ENCODE data around the gene RYR2. TPM values are rescaled to one million over a fixed set of nuclear protein-coding genes. Genes with fewer than 3 reads are reported as not detected.
"Not testable (repeated sequence)": the region's sequence is repeated elsewhere in the genome, so short reads cannot be mapped to it uniquely, and the experiment has no call there.

The RYR2 gene
- total and polyA plus RNA-seq, 7 experiments from 2014 or later: 0.05 TPM; not detected in 6

DNA sequence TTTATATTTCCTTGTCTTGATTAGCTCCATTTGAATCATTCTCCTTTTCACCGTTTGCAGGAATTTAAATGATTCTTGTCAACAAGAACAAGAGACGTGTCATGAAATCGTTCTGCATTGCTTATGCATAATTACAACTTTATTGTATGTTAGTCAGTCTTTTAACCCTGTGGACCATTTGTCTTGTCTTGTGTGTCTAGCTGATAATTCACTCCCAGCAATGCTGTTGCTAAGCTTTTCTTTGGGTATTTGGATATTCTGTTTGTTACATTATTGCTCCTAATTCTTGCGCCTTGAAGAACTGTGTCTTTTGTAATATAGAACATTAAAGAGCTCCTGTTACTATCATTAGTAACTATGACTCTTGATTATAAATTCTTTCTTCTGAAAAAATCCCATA lies 311.9 kb downstream of the RYR2 start:
- intact Hi-C loops (cut with micrococcal nuclease): no loop called here
- DNase-seq (no peak), ATAC-seq (no peak)
- no peaks in the 10 kb centered on the region for H3K36me3 ChIP-seq (ENCODE audit: control insufficient read depth in 2 of 3, insufficient read depth in 3 of 3, low read length in 3 of 3)
- H3K36me3 Mint-ChIP-seq: no peaks in the 10 kb centered on the region
- H3K4me1 ChIP-seq (ENCODE audit: control insufficient read depth in 2 of 2, insufficient read depth in 2 of 2, low read length in 2 of 2): no peaks in the 10 kb centered on the region
- H3K4me3 Mint-ChIP-seq: no peak overlapping the region
- no peaks in the 10 kb centered on the region for H3K9me3 Mint-ChIP-seq
- H3K4me1 Mint-ChIP-seq: no peaks in the 10 kb centered on the region
- H3K27me3 Mint-ChIP-seq: peaks cover 0 to 5% (median 0%) of the 10 kb centered on the region in 5 donors
- ChIA-PET POLR2A (no interaction called here), CTCF (no interaction called here)
- no peak overlapping the region for H3K4me3 ChIP-seq (ENCODE audit: low read length)
- no peak overlapping the region for H3K27ac Mint-ChIP-seq
- H3K27me3 ChIP-seq (ENCODE audit: control insufficient read depth in 2 of 2, insufficient read depth in 2 of 2, low read length in 2 of 2): no peaks in the 10 kb centered on the region
- no peak overlapping the region for H3K27ac ChIP-seq (ENCODE audit: low read depth, low read length)
- no peaks in the 10 kb centered on the region for H3K9me3 ChIP-seq (ENCODE audit: control insufficient read depth in 2 of 3, low read length in 3 of 3)

DNA sequence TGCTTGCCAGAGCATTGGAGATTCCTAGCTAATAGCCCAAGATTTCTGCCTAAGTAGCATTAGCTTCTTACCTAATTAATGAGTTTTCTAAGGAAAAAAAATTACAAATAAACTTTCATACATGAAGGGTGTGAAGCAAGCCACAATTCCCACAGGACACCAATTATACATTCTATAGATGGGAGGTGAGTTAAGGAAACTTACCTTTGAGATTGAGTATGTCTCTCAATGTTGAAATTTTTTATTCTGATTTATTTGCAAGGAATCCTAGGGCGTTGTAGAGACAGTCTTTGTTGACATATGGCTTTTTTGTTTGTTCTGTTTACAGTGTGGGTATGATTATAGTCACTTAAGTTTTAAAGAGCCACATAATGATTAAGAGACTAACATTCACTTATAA lies 313.0 kb downstream of the RYR2 start:
- Mint-ChIP-seq H3K4me3 (no peak overlapping the region), H3K27me3 (peaks cover 0 to 6% (median 0%) of the 10 kb centered on the region in 5 donors), H3K4me1 (no peaks in the 10 kb centered on the region), H3K27ac (no peak overlapping the region), H3K36me3 (no peaks in the 10 kb centered on the region), H3K9me3 (peaks cover 0 to 4% (median 0%) of the 10 kb centered on the region in 11 donors)
- Histone ChIP-seq H3K4me3 (ENCODE audit: low read length) (no peak overlapping the region), H3K9me3 (ENCODE audit: control insufficient read depth in 2 of 3, low read length in 3 of 3) (no peaks in the 10 kb centered on the region), H3K36me3 (ENCODE audit: control insufficient read depth in 2 of 3, insufficient read depth in 3 of 3, low read length in 3 of 3) (no peaks in the 10 kb centered on the region), H3K27ac (ENCODE audit: low read depth, low read length) (no peak overlapping the region), H3K27me3 (ENCODE audit: control insufficient read depth in 2 of 2, insufficient read depth in 2 of 2, low read length in 2 of 2) (no peaks in the 10 kb centered on the region), H3K4me1 (ENCODE audit: control insufficient read depth in 2 of 2, insufficient read depth in 2 of 2, low read length in 2 of 2) (no peaks in the 10 kb centered on the region)
- CTCF ChIA-PET: no interaction called here
- POLR2A ChIA-PET: no interaction called here
- no peak for DNase-seq
- no peak for ATAC-seq
- intact Hi-C loops (cut with micrococcal nuclease): no loop called here

DNA sequence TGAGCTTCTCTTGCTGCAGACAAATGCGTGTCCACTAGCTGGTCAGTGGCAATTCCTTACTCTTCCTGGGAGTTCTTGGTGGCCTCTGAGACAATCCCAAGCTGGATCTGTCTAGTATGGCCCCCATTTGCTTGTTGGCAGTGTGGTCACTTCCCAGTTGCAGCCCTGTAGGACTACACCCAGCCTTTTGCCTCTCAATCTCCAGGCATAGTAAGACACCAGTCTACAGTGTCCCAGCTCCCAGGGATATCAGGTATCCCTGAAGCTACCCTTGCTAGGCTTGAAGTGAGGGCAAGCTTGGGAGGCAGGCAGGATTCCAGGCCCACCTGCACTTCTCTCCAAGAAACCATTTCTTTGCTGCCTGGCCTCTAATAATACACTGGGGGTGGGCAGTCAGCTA lies 316.6 kb downstream of the RYR2 start:
- H3K4me1 ChIP-seq (ENCODE audit: control insufficient read depth in 2 of 2, insufficient read depth in 2 of 2, low read length in 2 of 2): no peaks in the 10 kb centered on the region
- no peaks in the 10 kb centered on the region for H3K27me3 ChIP-seq (ENCODE audit: control insufficient read depth in 2 of 2, insufficient read depth in 2 of 2, low read length in 2 of 2)
- H3K27ac ChIP-seq (ENCODE audit: low read depth, low read length): no peak overlapping the region
- H3K36me3 Mint-ChIP-seq: no peaks in the 10 kb centered on the region
- intact Hi-C loops (cut with micrococcal nuclease): no loop called here
- no peak overlapping the region for H3K27ac Mint-ChIP-seq
- H3K4me3 Mint-ChIP-seq: no peak overlapping the region
- H3K9me3 ChIP-seq (ENCODE audit: control insufficient read depth in 2 of 3, low read length in 3 of 3): no peaks in the 10 kb centered on the region
- ChIA-PET CTCF (no interaction called here), POLR2A (no interaction called here)
- ATAC-seq (no peak), DNase-seq (no peak)
- H3K9me3 Mint-ChIP-seq: peaks cover 0 to 4% (median 0%) of the 10 kb centered on the region in 11 donors
- no peak overlapping the region for H3K4me3 ChIP-seq (ENCODE audit: low read length)
- H3K36me3 ChIP-seq (ENCODE audit: control insufficient read depth in 2 of 3, insufficient read depth in 3 of 3, low read length in 3 of 3): no peaks in the 10 kb centered on the region
- H3K4me1 Mint-ChIP-seq: no peaks in the 10 kb centered on the region
- peaks cover 0 to 17% (median 0%) of the 10 kb centered on the region in 5 donors for H3K27me3 Mint-ChIP-seq

DNA sequence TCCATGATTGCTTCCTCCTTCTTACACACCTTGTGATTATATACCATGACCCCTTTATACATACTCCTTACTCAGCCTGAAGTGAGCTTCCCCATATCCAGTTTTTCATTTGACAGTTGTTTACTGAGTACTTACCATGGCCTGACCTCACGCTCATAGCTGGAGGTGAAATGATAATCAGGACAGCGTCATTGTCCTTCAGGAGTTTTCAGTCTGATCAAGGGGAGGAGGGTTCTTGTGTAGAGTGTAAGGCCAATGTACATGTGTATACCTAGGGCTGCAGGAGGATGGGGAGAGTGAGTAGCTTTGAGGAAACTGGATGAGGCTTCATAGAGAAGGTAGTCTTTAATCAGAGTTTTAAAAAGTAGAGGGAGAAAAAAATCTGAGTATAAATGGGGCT lies 325.8 kb downstream of the RYR2 start:
- H3K4me1 Mint-ChIP-seq: no peaks in the 10 kb centered on the region
- Histone ChIP-seq H3K27ac (ENCODE audit: low read depth, low read length) (no peak overlapping the region), H3K9me3 (ENCODE audit: control insufficient read depth in 2 of 3, low read length in 3 of 3) (no peaks in the 10 kb centered on the region), H3K4me1 (ENCODE audit: control insufficient read depth in 2 of 2, insufficient read depth in 2 of 2, low read length in 2 of 2) (no peaks in the 10 kb centered on the region), H3K36me3 (ENCODE audit: control insufficient read depth in 2 of 3, insufficient read depth in 3 of 3, low read length in 3 of 3) (no peaks in the 10 kb centered on the region), H3K4me3 (ENCODE audit: low read length) (no peak overlapping the region), H3K27me3 (ENCODE audit: control insufficient read depth in 2 of 2, insufficient read depth in 2 of 2, low read length in 2 of 2) (no peaks in the 10 kb centered on the region)
- no peak overlapping the region for H3K4me3 Mint-ChIP-seq
- no peaks in the 10 kb centered on the region for H3K36me3 Mint-ChIP-seq
- intact Hi-C loops (cut with micrococcal nuclease): no loop called here
- no peak overlapping the region for H3K27ac Mint-ChIP-seq
- no peak for ATAC-seq
- peaks cover 0 to 7% (median 0%) of the 10 kb centered on the region in 5 donors for H3K27me3 Mint-ChIP-seq
- ChIA-PET POLR2A (no interaction called here), CTCF (no interaction called here)
- H3K9me3 Mint-ChIP-seq: peaks cover 0 to 5% (median 0%) of the 10 kb centered on the region in 11 donors
- DNase-seq: no peak

DNA sequence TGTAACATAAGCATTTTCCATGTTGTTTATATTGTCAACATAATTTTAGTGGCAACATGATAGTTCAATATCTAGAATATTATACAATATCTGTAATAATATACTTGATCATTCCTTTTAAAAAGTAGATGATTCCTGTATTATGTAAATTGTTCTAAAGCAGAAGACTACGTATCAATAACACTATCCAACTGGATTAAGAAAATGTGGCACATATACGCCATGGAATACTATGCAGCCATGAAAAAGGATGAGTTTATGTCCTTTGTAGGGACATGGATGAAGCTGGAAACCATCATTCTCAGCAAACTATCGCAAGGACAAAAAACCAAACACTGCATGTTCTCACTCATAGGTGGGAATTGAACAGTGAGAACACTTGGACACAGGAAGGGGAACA lies 329.5 kb downstream of the RYR2 start:
- ATAC-seq; H3K36me3 Mint-ChIP-seq; H3K9me3 Mint-ChIP-seq; H3K27me3 Mint-ChIP-seq; H3K27me3 ChIP-seq (ENCODE audit: control insufficient read depth in 2 of 2, insufficient read depth in 2 of 2, low read length in 2 of 2); POLR2A ChIA-PET; H3K36me3 ChIP-seq (ENCODE audit: control insufficient read depth in 2 of 3, insufficient read depth in 3 of 3, low read length in 3 of 3); H3K4me3 Mint-ChIP-seq; H3K4me1 ChIP-seq (ENCODE audit: control insufficient read depth in 2 of 2, insufficient read depth in 2 of 2, low read length in 2 of 2); intact Hi-C loops (cut with micrococcal nuclease); H3K9me3 ChIP-seq (ENCODE audit: control insufficient read depth in 2 of 3, low read length in 3 of 3); CTCF ChIA-PET; DNase-seq; H3K4me3 ChIP-seq (ENCODE audit: low read length); H3K27ac Mint-ChIP-seq; H3K27ac ChIP-seq (ENCODE audit: low read depth, low read length); H3K4me1 Mint-ChIP-seq: not testable (repeated sequence)

DNA sequence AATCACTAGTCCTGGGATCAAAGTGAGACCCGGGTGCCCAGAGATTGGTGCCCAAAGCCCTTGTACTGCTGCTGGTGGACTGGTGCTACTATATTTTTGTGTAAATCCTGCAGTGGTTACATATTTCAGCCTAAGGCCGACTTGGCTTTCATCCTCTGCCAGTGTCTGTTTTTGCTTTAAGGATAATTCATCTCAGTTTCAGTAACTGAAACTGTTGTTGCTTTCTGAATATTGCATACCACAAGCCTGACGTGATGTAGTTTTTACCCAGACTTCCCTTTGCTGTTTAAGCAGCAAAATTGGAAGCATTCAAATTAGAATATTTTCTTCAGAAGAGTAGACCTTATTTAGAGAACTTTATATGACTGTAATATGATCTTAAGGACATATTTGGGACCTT lies 341.8 kb downstream of the RYR2 start:
- Mint-ChIP-seq H3K27me3 (peaks cover 0 to 2% (median 0%) of the 10 kb centered on the region in 5 donors), H3K9me3 (no peaks in the 10 kb centered on the region), H3K27ac (no peak overlapping the region), H3K4me3 (no peak overlapping the region), H3K36me3 (no peaks in the 10 kb centered on the region), H3K4me1 (no peaks in the 10 kb centered on the region)
- Histone ChIP-seq H3K4me1 (ENCODE audit: control insufficient read depth in 2 of 2, insufficient read depth in 2 of 2, low read length in 2 of 2) (no peaks in the 10 kb centered on the region), H3K4me3 (ENCODE audit: low read length) (no peak overlapping the region), H3K27me3 (ENCODE audit: control insufficient read depth in 2 of 2, insufficient read depth in 2 of 2, low read length in 2 of 2) (no peaks in the 10 kb centered on the region), H3K36me3 (ENCODE audit: control insufficient read depth in 2 of 3, insufficient read depth in 3 of 3, low read length in 3 of 3) (no peaks in the 10 kb centered on the region), H3K9me3 (ENCODE audit: control insufficient read depth in 2 of 3, low read length in 3 of 3) (no peaks in the 10 kb centered on the region), H3K27ac (ENCODE audit: low read depth, low read length) (no peak overlapping the region)
- ChIA-PET CTCF (interaction anchor here (0.7 kb wide), 1 partner anchor 1408 kb away, joined by 3 read pairs; no protein-coding TSS in a partner anchor), POLR2A (no interaction called here)
- ATAC-seq (no peak), DNase-seq (no peak)
- intact Hi-C loops (cut with micrococcal nuclease): no loop called here

DNA sequence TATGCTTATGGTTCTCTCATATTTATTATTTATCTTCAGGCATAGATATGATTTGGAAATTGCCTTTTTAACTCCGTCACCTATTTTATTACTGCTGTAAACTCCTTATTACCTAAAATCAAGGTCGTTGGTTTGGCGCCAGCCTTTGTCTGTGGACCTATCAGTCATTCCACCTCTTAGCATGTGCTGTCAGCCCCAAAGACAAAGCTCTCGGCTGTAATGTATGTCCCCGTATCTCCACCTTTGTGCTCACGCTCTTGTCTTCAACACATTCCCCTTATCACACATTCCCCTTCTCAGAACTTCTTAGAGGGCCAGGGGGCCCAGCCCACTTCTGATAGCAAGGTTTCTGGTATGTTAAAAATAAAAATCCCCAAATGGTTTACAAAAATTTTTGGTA lies 342.2 kb downstream of the RYR2 start:
- intact Hi-C loops (cut with micrococcal nuclease): no loop called here
- ChIA-PET POLR2A (no interaction called here), CTCF (interaction anchor here (0.7 kb wide), 1 partner anchor 1408 kb away, joined by 3 read pairs; no protein-coding TSS in a partner anchor)
- Mint-ChIP-seq H3K4me1 (no peaks in the 10 kb centered on the region), H3K27ac (no peak overlapping the region), H3K27me3 (peaks cover 0 to 2% (median 0%) of the 10 kb centered on the region in 5 donors), H3K4me3 (no peak overlapping the region), H3K9me3 (no peaks in the 10 kb centered on the region), H3K36me3 (no peaks in the 10 kb centered on the region)
- DNase-seq (no peak), ATAC-seq (no peak)
- H3K4me3 ChIP-seq (ENCODE audit: low read length): no peak overlapping the region
- no peak overlapping the region for H3K27ac ChIP-seq (ENCODE audit: low read depth, low read length)
- H3K9me3 ChIP-seq (ENCODE audit: control insufficient read depth in 2 of 3, low read length in 3 of 3): no peaks in the 10 kb centered on the region
- no peaks in the 10 kb centered on the region for H3K36me3 ChIP-seq (ENCODE audit: control insufficient read depth in 2 of 3, insufficient read depth in 3 of 3, low read length in 3 of 3)
- H3K27me3 ChIP-seq (ENCODE audit: control insufficient read depth in 2 of 2, insufficient read depth in 2 of 2, low read length in 2 of 2): no peaks in the 10 kb centered on the region
- no peaks in the 10 kb centered on the region for H3K4me1 ChIP-seq (ENCODE audit: control insufficient read depth in 2 of 2, insufficient read depth in 2 of 2, low read length in 2 of 2)
